ENCODE results near the gene PPP4C.
A peak's percentile ranks its signal among the peaks of the same experiment; 100 is the strongest.

DNA sequence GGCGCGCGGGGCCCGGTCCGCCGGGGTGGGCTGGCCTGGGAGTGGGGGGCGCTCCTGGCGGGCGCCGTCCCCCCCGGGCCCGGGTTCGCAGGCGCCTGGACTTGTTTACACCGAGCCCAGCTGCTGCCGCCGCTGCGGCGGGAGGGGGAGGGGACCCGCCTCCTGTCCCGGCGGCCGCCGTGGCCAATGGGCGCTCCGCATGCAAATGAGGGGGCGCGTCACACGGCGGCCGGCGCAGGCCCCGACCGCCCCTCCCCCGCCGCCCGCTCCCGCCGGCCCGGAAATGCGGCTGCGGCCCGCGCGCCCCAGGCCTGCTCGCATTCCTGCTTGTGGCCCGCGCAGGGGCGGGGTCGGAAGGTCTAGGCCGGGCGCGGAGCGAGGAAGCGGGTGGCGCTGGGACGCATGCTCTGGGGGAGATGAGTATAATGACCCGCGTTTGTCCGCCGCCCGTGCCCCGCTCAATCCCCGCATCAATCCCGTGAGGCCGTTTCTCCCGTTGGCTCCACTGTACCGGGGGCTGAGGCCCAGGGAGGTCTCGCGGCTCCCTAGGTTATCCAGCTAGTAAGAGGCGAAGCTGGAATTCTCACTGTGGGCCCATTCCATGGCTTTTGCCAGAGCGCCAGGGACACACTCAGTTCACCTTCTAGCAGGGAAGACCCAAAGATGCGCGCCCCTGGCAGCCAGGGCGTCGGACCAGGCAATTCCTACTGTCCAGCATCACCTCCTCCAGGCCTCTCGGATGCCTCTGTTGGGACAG lies 20.5 kb downstream of the PPP4C start, which contains the start of gene YPEL3:
- TF ChIP-seq, protein P1, sequence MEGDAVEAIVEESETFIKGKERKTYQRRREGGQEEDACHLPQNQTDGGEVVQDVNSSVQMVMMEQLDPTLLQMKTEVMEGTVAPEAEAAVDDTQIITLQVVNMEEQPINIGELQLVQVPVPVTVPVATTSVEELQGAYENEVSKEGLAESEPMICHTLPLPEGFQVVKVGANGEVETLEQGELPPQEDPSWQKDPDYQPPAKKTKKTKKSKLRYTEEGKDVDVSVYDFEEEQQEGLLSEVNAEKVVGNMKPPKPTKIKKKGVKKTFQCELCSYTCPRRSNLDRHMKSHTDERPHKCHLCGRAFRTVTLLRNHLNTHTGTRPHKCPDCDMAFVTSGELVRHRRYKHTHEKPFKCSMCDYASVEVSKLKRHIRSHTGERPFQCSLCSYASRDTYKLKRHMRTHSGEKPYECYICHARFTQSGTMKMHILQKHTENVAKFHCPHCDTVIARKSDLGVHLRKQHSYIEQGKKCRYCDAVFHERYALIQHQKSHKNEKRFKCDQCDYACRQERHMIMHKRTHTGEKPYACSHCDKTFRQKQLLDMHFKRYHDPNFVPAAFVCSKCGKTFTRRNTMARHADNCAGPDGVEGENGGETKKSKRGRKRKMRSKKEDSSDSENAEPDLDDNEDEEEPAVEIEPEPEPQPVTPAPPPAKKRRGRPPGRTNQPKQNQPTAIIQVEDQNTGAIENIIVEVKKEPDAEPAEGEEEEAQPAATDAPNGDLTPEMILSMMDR (IDR thresholded peaks at IDR 0.05): no peak
- TF ChIP-seq POLR2A (IDR thresholded peaks at IDR 0.05): peak; percentile 57 to 87 (median 76)

All from body of pancreas (tissue), 4 donors.